ENCODE data around the gene MRPL38.
"Not testable (repeated sequence)": the region's sequence is repeated elsewhere in the genome, so short reads cannot be mapped to it uniquely, and the experiment has no call there.

Gene MRPL38

DNA sequence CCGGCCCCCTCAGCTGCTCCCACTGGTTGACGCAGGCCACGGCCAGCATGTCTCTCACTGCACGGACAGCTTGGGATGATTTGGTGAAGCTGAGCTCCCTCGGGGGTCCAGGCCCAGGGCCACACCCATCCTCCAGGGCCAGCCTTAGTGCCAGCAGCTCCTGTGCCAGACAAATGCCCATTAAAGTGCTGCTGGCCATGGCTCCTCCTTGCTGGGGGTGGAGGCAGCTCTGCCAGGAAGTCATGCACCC is 28.8 kb downstream of the MRPL38 start:
- DNase-seq = no peak
- Histone ChIP-seq H3K4me3 (ENCODE audit: low read depth, low read length) (no peak overlapping the region), H3K27ac (peak overlapping the region; percentile 90)

DNA sequence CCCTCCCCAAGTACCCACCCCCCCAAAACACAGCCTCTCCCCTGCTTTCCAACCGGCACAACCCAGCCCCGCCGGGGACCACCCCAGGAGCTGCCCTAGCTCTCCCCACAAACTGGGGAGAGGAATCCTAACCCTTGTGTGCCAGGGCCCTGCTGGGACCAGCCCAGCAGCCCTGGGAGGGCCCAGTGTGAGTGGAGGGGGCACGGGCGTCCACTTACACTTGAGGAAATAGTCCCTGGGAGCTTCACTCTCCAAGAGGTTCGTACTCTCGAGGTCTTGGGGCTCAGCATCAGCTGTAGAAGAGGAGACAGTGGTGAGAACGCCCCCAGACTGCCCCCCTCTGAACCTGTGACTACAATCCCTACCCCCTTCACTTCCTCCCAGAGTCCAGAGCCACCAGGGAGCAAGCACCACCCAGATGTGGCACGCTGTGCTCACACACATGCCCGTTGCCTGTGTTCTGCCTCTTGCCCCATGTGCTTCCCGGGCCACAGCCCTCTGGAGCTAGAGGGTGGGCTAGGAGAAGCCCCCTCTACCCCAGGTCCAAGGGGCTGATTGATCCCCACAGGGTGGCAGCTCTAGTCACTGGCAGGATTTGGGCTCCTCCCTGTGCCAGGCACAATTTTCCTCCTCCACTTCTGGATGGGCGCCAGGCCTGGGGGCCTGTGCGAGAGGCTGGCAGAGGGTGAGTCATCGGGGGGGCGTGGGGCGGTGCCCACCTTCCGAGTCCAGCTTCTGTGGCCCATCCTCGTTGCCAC is 29.3 kb downstream of the MRPL38 start:
- DNase-seq = no peak
- Histone ChIP-seq H3K27ac (peak overlapping the region; percentile 90), H3K36me3 (peaks cover 34% of the 10 kb centered on the region), H3K9me3 (ENCODE audit: severe bottlenecking) (no peaks in the 10 kb centered on the region), H3K27me3 (ENCODE audit: insufficient read depth, low read depth, severe bottlenecking) (no peaks in the 10 kb centered on the region), H3K4me3 (ENCODE audit: low read depth, low read length) (no peak overlapping the region)
- TF ChIP-seq, protein P1, sequence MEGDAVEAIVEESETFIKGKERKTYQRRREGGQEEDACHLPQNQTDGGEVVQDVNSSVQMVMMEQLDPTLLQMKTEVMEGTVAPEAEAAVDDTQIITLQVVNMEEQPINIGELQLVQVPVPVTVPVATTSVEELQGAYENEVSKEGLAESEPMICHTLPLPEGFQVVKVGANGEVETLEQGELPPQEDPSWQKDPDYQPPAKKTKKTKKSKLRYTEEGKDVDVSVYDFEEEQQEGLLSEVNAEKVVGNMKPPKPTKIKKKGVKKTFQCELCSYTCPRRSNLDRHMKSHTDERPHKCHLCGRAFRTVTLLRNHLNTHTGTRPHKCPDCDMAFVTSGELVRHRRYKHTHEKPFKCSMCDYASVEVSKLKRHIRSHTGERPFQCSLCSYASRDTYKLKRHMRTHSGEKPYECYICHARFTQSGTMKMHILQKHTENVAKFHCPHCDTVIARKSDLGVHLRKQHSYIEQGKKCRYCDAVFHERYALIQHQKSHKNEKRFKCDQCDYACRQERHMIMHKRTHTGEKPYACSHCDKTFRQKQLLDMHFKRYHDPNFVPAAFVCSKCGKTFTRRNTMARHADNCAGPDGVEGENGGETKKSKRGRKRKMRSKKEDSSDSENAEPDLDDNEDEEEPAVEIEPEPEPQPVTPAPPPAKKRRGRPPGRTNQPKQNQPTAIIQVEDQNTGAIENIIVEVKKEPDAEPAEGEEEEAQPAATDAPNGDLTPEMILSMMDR (IDR thresholded peaks at IDR 0.05; ENCODE audit: low read depth, low read length) = no peak

More for the DNA sequence above, 28.8 kb downstream of the MRPL38 start:
- Histone ChIP-seq H3K9me3 (ENCODE audit: severe bottlenecking) (no peaks in the 10 kb centered on the region), H3K27me3 (ENCODE audit: insufficient read depth, low read depth, severe bottlenecking) (no peaks in the 10 kb centered on the region), H3K36me3 (peaks cover 34% of the 10 kb centered on the region)
- TF ChIP-seq, protein P1 (IDR thresholded peaks at IDR 0.05; ENCODE audit: low read depth, low read length) = no peak

DNA sequence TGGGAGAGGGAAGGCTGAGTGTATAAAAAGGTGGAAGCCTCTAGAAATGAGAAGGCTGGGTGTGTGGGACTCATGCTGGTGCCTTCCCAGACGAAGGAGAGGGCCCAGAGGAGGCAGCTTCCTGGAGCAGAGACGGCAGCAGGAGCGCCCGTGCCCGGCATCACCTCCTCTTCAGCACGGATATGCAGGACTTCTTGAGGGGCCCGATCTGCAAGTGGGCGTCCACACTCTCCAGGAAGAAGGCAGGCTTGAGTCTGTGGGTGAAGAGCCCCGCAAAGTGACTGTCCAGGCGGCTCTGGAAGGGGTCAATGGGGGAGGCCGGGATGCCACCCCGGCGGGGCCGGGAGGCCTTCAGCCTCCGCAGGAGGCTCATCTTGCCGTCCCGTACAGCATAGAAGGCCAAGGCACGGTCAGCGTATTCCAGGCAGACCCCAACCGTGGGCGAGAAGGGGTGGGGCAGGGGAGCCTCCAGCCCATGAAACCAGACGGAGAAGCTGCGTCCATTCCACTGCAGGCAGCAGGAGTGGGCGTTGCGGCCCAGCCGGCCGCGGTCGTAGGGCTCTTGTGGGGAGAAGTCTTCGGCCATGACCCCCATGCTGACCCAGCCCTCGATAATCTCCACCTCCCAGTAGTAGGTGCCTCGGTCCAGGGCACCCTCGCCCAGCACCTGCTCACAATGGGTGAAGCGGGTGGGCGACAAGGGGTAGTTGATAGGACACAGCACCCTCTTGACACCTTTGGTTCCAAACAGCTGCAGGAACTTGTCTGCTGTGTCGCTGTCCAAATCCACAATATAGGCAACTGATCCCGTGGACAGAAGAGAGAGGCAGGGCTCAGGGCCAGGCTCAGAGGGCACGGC is 30.1 kb downstream of the MRPL38 start:
- TF ChIP-seq, protein P1 (IDR thresholded peaks at IDR 0.05; ENCODE audit: low read depth, low read length) = no peak
- Histone ChIP-seq H3K27ac (no peak overlapping the region), H3K9me3 (ENCODE audit: severe bottlenecking) (no peaks in the 10 kb centered on the region), H3K4me3 (ENCODE audit: low read depth, low read length) (no peak overlapping the region), H3K27me3 (ENCODE audit: insufficient read depth, low read depth, severe bottlenecking) (no peaks in the 10 kb centered on the region), H3K36me3 (peaks cover 34% of the 10 kb centered on the region)
- no peak for DNase-seq

DNA sequence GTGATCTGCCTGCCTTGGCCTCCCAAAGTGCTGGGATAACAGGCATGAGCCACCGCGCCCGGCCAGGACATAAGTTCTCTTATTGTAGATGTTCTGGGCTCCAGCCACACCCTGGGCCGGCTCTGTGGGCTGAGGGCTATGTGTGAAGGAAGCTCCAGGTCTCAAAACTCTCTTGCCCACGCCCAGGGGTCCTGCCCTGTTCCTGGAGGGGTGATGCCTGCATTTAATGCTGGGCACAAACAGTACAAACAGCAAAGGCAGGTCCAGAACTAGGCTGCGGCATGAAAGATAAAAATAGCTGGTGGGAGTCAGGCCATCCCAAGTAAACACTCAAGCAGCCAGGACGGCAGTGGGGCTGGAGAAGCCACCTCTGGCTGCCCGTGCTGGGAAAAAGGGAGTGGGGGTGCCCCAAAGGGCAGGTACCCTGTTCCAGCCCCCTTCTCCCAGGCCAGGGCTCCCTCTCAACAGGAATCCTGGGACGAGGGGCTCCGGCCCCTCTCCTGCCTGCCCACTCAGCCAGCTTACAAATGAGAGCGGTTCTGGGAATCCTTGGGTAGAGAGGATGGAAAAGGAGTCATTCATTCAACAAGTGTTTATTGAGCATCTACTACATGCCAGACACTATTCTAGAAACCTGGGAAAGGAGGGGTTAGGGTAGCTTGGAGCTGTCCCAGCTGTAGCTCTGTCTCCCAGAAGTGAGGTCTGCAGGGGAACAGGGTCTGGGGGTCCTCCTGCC is 30.9 kb downstream of the MRPL38 start:
- H3K36me3 ChIP-seq = peaks cover 34% of the 10 kb centered on the region
- H3K9me3 ChIP-seq (ENCODE audit: severe bottlenecking) = no peaks in the 10 kb centered on the region
- TF ChIP-seq, protein P1 (IDR thresholded peaks at IDR 0.05; ENCODE audit: low read depth, low read length) = no peak
- peak overlapping the region; percentile 53; the same call in 1 of the 2 replicates for H3K27ac ChIP-seq
- no peak for DNase-seq
- no peaks in the 10 kb centered on the region for H3K27me3 ChIP-seq (ENCODE audit: insufficient read depth, low read depth, severe bottlenecking)
- H3K4me3 ChIP-seq (ENCODE audit: low read depth, low read length) = no peak overlapping the region

DNA sequence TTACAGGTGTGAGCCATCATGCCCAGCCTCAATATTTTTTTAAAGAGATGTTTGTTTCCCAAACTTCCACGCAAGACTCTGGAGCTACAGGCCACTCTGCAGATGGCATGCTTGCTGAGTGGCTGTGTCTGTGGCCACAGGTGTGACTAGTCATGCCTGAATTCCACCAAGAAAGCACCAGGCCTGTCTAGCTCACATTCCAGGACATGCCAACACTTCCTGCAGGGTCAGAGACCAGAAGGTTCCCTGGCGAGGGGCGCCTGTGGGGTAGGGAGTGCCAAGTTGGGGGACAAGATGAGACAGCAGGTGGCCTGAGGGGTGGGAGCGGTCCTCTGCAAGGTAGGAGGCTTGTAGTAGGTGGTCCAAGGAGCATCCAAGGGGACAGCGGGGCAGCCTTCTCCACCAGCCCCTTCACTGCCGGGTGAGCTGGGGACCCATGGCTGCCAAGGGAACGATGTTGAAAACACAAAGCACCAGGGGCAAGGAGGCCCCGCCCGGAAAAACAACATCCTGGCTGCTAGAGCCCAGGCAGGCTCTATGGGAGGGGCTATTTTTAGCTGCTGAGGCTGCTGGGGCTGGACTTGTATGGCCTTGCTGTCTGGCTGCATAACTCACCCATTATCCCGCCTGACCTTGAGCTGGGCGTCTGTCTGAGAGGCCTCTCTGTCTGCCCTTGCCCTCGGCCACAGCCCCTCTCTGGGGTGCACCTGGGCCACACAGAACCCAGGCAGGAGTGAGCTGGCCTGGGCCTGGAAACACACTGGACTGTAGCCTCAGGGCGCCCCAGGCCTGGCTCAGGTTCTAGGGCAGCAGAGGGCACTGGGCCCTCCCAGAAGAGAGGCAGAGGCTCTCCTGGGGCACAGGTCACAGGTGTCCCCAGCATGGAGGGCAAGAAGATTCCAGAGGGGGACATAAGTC is 32.0 kb downstream of the MRPL38 start:
- Histone ChIP-seq H3K36me3 (peaks cover 34% of the 10 kb centered on the region), H3K4me3 (ENCODE audit: low read depth, low read length) (no peak overlapping the region), H3K27ac (peak overlapping the region; percentile 53), H3K27me3 (ENCODE audit: insufficient read depth, low read depth, severe bottlenecking) (no peaks in the 10 kb centered on the region), H3K9me3 (ENCODE audit: severe bottlenecking) (no peaks in the 10 kb centered on the region)
- DNase-seq = peak; percentile 72
- TF ChIP-seq, protein P1 (IDR thresholded peaks at IDR 0.05; ENCODE audit: low read depth, low read length) = no peak

DNA sequence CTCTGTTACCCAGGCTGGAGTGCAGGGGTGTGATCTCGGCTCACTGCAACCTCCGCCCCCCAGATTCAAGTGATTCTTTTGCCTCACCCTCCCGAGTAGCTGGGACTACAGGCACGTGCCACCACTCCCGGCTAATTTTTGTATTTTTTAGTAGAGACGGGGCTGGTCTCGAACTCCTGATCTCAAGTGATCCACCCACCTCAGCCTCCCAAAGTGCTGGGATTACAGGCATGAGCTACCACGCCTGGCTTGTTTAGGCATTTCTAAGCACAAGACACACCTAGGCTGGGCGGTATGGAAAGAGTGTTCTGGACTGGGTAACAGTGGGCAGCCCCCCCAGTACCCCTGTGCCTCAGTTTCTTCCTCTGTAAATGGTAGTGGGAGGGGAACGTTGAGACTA is 34.5 kb downstream of the MRPL38 start:
- not testable (repeated sequence) for H3K9me3 ChIP-seq (ENCODE audit: severe bottlenecking); DNase-seq; H3K27ac ChIP-seq; H3K4me3 ChIP-seq (ENCODE audit: low read depth, low read length); H3K27me3 ChIP-seq (ENCODE audit: insufficient read depth, low read depth, severe bottlenecking)
- H3K36me3 ChIP-seq = peaks cover 19% of the 10 kb centered on the region

All from WERI-Rb-1 (cell line).